ENCODE measurements around the gene SH3BP2. TPM values are rescaled to one million over a fixed set of nuclear protein-coding genes. Genes with fewer than 3 reads are reported as not detected.

Gene SH3BP2
- total RNA-seq, 6 experiments from 2014 or later: 17.6 to 25.4 (median 20.5) TPM

DNA sequence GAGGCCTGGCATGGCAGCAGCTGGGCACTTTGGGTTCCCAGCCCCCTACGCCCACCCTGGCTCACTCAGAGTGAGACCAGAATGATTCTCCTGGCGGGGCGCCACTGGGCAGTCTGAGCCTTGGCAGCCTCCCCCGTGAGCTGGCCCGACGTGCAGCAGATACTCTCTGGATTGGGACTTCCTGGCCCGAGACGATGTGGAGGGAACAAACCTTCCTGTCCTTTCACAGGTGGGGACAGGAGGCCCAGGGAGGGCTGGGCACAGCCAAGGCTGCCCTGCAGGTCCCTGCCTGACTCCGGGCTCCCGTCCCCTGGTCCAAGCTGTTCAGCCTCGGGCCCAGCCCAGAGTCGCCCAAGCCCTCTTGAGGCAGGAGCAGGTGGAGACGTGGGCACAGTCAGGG, 32.9 kb downstream of the SH3BP2 start:
- TF ChIP-seq CTCF (IDR thresholded peaks at IDR 0.05): no peak
- H3K27me3 Mint-ChIP-seq (ENCODE audit: insufficient read depth): peaks cover 5% of the 10 kb centered on the region; the same call in 1 of the 2 replicates
- peaks cover 28% of the 10 kb centered on the region for H3K36me3 Mint-ChIP-seq (ENCODE audit: low read depth)
- H3K27ac Mint-ChIP-seq: no peak overlapping the region
- H3K9me3 Mint-ChIP-seq: no peaks in the 10 kb centered on the region; the same call in 1 of the 2 replicates
- H3K4me3 Mint-ChIP-seq: no peak overlapping the region
- no peak for DNase-seq
- no peaks in the 10 kb centered on the region for H3K4me1 Mint-ChIP-seq (ENCODE audit: low read depth)

GRCh38 chr4:2827071-2827873, 34.4 kb downstream of the SH3BP2 start:
- no peak for DNase-seq
- no peaks in the 10 kb centered on the region; the same call in 1 of the 2 replicates for H3K9me3 Mint-ChIP-seq
- no peaks in the 10 kb centered on the region for H3K4me1 Mint-ChIP-seq (ENCODE audit: low read depth)
- H3K4me3 Mint-ChIP-seq: no peak overlapping the region
- no peak for TF ChIP-seq CTCF (IDR thresholded peaks at IDR 0.05)
- no peak overlapping the region for H3K27ac Mint-ChIP-seq
- H3K36me3 Mint-ChIP-seq (ENCODE audit: low read depth): peaks cover 25% of the 10 kb centered on the region
- peaks cover 5% of the 10 kb centered on the region; the same call in 1 of the 2 replicates for H3K27me3 Mint-ChIP-seq (ENCODE audit: insufficient read depth)

GRCh38 chr4:2827874-2828751, 35.2 kb downstream of the SH3BP2 start:
- no peaks in the 10 kb centered on the region; the same call in 1 of the 2 replicates for H3K9me3 Mint-ChIP-seq
- peaks cover 5% of the 10 kb centered on the region; the same call in 1 of the 2 replicates for H3K27me3 Mint-ChIP-seq (ENCODE audit: insufficient read depth)
- DNase-seq: no peak
- H3K27ac Mint-ChIP-seq: no peak overlapping the region
- peaks cover 21% of the 10 kb centered on the region for H3K36me3 Mint-ChIP-seq (ENCODE audit: low read depth)
- TF ChIP-seq CTCF (IDR thresholded peaks at IDR 0.05): no peak
- no peak overlapping the region for H3K4me3 Mint-ChIP-seq
- H3K4me1 Mint-ChIP-seq (ENCODE audit: low read depth): no peaks in the 10 kb centered on the region

GRCh38 chr4:2828758-2829181, 35.9 kb downstream of the SH3BP2 start:
- Mint-ChIP-seq H3K27me3 (ENCODE audit: insufficient read depth) (peaks cover 5% of the 10 kb centered on the region; the same call in 1 of the 2 replicates), H3K9me3 (no peaks in the 10 kb centered on the region; the same call in 1 of the 2 replicates), H3K4me1 (ENCODE audit: low read depth) (no peaks in the 10 kb centered on the region), H3K36me3 (ENCODE audit: low read depth) (peaks cover 21% of the 10 kb centered on the region), H3K27ac (no peak overlapping the region), H3K4me3 (no peak overlapping the region)
- no peak for DNase-seq
- no peak for TF ChIP-seq CTCF (IDR thresholded peaks at IDR 0.05)

- Mint-ChIP-seq H3K27ac (no peak overlapping the region), H3K9me3 (no peaks in the 10 kb centered on the region; the same call in 1 of the 2 replicates), H3K27me3 (ENCODE audit: insufficient read depth) (peaks cover 3% of the 10 kb centered on the region; the same call in 1 of the 2 replicates), H3K36me3 (ENCODE audit: low read depth) (peaks cover 21% of the 10 kb centered on the region), H3K4me1 (ENCODE audit: low read depth) (no peaks in the 10 kb centered on the region), H3K4me3 (no peak overlapping the region; the same call in 1 of the 2 replicates)
- DNase-seq: no peak
- no peak for TF ChIP-seq CTCF (IDR thresholded peaks at IDR 0.05)
Observed at GRCh38 chr4:2829321-2829932, 36.5 kb downstream of the SH3BP2 start.

Data from HFFc6 (cell line).